NCI-H82 treated with DMSO at 0.1 percent for 48 hours (cell line): ENCODE results near the gene MET.
"Not testable (repeated sequence)": the region's sequence is repeated elsewhere in the genome, so short reads cannot be mapped to it uniquely, and the experiment has no call there.

Experiments used
- DNase-seq: peaks from one replicate; lab custom pipeline; 2025; ENCODE audit not compliant: unreplicated experiment; lab: John Stamatoyannopoulos, UW

Gene MET

DNA sequence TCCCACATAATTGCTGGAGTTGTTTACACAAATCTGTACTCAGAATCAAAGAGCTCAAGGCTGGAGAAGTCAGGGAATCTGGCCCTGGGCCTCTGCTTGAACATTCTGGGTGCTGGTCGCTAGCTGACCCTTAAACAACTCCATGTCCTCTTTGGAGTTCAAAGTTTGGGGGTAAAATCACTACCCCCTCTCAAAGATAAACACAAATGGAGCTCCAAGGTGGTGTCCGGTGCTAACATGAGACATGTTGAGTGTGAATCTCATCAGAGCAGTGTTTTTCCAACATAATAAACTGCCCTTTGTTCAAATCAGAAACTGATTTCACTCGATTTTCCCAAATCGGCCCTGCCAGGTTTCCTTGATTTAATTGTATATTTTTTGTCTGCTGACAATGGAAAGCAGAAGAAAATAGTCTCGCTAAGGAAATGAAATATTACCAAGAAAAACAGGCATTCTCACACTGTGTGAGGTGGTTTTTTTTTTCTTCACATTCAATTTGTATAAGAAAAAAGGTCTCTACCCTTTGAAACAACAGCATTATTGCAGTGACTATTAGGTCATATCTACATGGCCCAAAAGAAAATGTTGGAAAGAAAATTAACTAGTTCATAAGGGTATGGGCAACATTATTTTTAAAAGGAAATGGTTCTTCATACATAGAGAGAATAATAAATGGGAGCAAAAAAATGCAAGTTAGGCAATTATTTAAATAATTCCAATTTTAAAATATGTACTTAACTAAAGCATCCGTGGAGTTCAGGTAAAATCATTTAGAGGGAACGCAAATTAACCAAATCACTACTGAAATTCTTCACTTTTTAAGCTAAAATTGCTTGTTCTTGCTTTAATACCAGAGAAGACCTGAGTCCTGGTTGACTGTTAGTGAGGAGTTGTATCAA lies 134.3 kb downstream of the MET start:
- no peak for DNase-seq

DNA sequence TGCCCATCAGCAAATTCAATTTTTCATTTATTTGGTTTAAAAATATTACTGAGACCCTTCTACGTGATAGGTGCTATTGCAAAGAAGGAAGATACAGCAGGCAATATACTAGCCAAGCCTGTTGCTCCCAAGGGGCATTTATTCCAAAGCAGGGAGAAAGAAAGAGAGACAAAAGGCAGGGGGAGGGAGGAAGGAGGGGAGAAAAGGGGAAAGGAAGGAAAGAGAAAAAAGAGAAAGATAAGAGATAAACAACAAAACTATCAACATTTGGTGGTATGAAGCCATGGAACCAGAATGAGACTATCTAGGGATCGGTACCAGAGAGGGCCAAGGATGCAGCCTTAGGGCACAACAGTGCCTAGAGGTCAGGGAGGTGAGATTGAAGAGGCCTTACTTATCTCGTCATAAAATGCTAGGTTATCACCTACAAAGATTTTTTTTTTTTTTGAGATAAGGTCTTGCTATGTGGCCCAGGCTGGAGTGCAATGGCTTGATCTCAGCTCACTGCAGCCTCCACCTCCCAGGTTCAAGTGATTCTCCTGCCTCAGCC lies 135.1 kb downstream of the MET start:
- no peak for DNase-seq

- DNase-seq: peak; percentile 11
Observed at GRCh38 chr7:116809636-116810266, 137.8 kb downstream of the MET start.

DNA sequence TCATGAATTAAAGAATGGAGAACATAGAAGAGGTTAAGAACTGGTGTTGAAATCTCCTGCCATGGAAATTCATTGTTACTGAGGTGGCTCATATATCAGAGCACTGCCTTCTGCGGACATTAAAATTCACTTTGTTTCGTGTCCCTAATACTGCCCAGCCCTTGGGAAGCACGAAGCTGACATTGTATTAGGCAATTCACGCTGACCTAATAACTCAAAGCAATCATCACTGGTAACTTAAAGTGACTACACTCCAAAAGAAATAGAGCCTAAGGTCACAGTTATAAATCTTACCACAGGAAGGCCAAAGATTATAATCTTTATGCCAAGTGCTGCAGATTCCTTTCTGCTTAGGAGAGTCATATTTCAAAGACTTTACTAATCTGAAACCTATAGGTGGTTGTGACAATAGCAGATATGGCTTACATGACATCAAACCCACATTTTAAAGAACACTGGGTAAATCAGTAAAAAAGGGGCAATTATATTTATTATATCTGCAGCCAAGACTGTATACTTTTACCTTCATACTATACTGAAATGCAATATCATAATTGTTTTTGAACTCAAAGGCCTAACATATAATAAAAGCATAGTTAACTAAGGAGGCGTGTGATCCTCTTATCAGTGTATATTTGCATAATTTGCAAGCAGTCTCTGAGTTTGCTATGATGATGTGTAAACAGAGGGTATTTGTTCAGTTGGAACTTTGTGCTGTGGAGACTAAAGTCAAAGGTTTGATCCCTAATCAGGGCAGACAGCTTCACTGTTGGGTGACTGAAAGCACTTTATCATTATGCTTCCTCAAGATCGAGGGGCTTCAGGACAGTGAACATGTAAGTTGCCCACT lies 138.5 kb downstream of the MET start:
- DNase-seq: no peak

DNA sequence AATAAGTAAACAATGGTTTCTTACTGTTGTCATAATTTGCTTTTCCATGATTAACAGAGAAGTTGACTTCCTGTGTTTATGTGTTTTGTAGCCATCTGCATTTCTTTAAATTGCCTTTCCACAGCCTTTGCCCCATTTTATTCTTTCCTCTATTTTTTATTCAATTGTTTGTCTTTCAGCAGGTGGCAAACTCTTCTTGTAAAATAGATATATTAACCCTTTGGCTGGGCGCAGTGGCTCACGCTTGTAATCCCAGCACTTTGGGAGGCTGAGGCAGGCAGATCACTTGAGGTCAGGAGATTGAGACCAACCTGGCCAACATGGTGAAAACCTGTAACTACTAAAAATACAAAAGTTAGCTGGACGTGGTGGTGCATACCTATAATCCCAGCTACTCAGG lies 139.8 kb downstream of the MET start:
- no peak for DNase-seq

DNA sequence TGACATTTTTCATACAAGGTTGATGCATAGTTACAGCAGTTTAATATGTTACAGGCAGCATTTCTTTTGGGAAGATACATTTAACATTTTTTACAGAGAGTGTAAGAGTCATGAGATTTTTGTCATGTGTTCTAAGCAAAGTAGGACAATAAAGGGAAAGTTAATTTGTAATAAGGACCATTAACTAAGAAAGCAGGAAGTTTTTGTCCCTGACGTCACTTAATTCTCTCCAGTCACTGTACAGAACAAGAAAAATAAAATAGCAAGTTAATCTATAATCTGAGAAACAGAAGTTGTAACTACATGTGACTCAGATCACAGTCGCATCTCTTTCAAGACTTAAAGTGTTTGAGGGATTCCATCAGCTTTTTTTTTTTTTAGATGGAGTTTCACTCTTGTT lies 140.9 kb downstream of the MET start:
- no peak for DNase-seq

GRCh38 chr7:116813371-116813770 lies 141.4 kb downstream of the MET start:
- not testable (repeated sequence) for DNase-seq

- no peak for DNase-seq
Observed at GRCh38 chr7:116815041-116815440, 143.0 kb downstream of the MET start.

DNA sequence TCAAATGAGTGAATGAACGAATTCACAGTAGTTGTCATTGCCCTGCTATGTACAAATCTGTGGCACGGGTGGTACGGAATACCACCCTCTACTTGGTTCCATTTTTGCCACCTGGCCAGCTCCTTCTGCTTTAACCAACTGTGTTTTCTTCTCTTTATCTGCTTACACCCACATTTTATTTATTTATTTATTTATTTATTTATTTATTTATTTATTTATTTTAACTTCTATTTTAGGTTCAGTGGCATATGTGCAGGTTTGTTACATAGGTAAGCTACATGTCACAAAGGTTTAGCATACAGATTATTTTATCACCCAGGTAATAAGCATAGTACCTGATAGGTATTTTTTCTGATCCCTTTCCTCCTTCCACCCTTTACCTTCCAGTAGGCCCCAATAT lies 148.2 kb downstream of the MET start:
- DNase-seq: no peak

GRCh38 chr7:116821647-116822046 lies 149.7 kb downstream of the MET start:
- not testable (repeated sequence) for DNase-seq

GRCh38 chr7:116824449-116824848 lies 152.5 kb downstream of the MET start:
- no peak for DNase-seq

DNA sequence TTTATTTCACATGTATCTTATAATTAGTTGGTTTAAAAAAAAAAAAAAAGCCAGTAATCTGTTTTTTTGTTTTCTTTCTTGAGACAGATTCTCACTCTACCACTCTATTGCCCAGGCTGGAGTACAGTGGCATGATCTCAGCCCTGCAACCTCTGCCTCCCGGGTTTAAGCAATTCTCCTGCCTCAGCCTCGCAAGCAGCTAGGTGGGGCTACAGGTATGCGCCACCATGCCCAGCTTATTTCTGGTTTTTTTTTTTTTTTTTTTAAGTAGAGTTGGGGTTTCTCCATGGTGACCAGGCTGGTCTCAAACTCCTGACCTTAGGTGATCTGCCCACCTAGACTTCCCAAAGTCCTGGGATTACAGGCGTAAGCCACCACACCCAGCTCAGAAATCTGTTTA lies 156.3 kb downstream of the MET start:
- DNase-seq: no peak

DNA sequence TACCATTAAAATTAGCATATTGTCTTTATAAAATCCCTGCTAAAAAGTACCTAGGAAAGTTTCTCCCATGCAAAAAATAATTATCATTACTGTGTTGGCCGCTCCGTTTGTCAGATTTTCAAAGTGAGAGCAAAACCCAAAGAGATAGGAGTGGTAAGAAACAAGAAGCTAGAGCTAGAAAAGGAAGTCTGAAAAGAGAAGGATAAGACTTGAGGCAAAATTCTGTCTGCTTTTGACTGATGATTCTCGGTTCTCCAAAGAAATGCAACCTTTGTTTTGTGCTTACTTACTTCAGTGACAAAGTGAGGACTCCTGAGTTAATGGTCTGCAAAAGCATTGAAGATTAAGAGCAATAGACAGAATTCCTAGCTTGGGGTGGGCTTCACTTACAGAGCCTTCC lies 157.0 kb downstream of the MET start:
- DNase-seq: no peak

DNA sequence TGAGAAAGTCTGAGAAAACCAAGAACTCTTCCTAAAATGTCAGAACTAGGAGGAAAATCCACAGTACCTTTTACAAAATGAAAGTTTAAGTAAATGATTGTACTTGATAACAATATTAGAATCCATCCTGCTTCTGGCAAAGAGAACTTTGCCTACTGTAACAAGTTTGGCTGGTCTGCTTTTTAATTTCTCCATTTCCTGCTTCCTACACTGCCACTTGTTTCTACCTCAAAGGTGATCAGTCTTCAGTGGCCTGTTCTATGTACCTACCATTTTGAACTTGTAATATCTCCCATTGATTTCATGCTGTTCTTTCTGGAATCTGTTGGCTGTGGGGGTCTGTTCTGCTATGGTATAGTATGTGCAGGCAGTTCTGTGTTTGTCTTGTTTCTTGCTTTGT lies 157.5 kb downstream of the MET start:
- no peak for DNase-seq

GRCh38 chr7:116832692-116833091 lies 160.7 kb downstream of the MET start:
- DNase-seq: no peak

DNA sequence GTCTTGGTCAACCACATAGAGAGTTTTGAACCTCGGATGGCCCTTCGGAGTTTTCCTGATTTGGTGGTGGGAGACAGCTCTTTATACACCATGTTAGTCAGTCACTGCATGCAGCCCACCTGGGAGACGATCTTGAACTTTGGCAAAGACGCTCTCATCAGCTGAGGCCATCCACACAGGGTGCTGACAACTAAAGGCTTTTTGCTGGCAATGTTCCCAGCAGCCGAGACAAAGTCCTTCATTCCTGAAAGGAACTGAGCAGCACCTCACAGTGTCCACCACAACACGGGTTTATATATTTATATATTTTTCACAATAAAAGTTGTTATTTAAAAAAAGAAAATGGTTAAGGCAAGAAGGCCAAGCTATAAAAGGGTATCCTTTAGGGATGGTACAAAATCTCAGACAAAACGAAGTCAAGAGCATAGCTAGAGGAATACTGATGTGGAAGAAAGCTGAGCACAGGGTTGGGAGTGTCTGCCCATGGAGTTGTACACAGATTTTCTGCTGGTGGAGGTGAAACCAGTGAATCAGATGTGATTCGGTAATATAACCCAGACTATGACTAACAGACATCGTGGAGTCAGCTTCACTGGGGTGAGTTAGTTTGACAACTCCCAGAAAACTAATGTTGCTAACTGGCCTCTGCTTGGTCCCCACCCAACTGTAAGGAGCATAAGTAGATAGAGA lies 163.0 kb downstream of the MET start:
- DNase-seq: no peak

DNA sequence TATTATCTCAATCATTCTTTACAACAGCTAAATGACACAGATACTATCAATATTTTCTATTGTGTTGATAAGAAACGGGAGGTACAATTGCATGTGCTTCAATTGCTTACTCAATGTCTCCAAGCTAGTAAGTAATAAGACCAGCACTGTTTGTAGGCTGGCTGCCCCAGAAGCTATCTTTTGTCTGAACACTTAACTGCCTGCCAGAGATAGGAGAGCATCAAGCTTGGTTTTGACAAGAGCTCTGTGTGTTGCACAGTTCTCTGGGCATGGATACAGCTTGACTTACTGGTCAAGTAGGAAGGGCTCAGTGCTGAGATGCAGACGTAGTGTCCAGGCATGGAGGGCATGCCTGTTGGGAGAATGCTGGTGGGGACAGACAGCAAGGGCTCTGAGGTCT lies 164.1 kb downstream of the MET start:
- no peak for DNase-seq

DNA sequence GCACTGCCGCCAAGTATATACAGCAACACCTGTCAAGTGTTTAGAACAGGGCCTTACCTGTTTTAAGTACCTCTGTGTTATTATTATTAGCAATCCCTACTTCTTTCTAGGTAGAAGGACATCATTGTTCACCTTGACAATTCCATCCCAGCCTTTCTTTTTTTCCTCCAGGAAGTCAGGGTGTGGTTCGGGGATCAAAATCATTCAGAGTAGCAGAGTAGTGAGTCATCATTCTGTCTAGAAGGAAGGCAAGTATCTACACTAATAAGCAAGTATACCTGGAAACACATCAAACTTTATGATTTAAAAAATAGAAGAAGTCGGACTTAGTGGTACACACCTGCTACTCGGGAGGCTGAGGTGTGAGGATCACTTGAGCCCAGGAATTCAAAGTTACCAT lies 164.9 kb downstream of the MET start:
- no peak for DNase-seq

DNA sequence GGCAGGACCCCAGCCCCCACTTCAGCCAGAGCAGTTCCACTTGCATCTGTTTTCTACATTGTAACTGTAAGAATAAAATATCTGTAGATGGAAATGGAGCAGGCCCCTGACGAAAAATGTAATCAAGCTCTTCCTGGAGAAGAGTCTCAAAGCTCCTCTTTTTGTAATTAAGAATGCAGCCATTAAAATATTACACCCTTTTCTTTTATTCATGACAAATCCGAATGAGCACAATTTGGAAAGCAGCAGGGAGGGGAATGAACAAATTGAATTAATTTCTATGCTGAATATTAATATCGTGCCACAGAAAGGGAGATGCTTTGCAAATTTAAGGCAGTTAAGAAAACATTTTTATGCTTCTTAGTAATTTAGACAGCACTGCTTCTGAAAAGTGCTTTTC lies 165.6 kb downstream of the MET start:
- no peak for DNase-seq

DNA sequence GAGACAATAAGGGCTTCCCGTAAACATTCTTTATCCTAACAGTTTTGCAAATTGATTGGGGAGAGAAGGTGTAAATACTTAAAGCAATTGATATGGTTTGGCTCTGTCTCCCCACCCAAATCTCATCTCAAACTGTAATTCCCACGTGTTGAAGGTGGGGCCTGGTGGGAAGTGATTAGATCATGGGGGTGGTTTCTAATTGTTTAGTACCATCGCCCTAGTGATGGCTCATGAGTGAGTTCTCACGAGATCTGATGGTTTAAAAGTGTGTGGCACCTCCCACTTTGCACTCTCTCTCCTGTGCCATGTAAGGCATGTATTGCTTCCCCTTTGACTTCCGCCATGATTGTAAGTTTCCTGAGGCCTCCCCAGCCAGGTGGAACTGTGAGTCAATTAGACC lies 168.3 kb downstream of the MET start:
- no peak for DNase-seq

- DNase-seq: no peak
Observed at GRCh38 chr7:116842371-116842770, 170.4 kb downstream of the MET start.
